PC-3 (cell line): ENCODE data around the gene TCERG1L. TPM values are rescaled to one million over a fixed set of nuclear protein-coding genes. Genes with fewer than 3 reads are reported as not detected.
"Not testable (repeated sequence)": the region's sequence is repeated elsewhere in the genome, so short reads cannot be mapped to it uniquely, and the experiment has no call there.

ENCODE experiments used
- ATAC-seq: fragments of 200-7000 bp; cut with Tn5 transposase; 2 replicates; pipeline ENCODE4 v1.9.1; 2020; ENCODE audit warnings: mild to moderate bottlenecking, moderate library complexity
- BruUV-seq: library from RNA; stranded (reverse); fragments of 400-500 nt; replicated peaks from 2 replicates; lab custom pipeline; 2021; lab: Mats Ljungman, UMichigan
- CTCF ChIA-PET: fragments of 300-600 bp; sonication (Branson Sonifier 250); formaldehyde crosslinking; loops from one replicate; lab custom pipeline; 2022; ENCODE audit warnings: antibody characterized with exemption; lab: Charles Lee
- POLR2A ChIA-PET: fragments of 300-600 bp; sonication (Branson Sonifier 250); formaldehyde crosslinking; loops from one replicate; lab custom pipeline; 2022; ENCODE audit warnings: antibody characterized with exemption; ENCODE audit not compliant: unreplicated experiment; lab: Charles Lee
- DNase-seq: peaks from one replicate; pipeline ENCODE4 v3.0.0-alpha.2; 2015
- H2AFZ ChIP-seq: fragments of 300-600 bp; sonication (generic); 2 replicates; pipeline ENCODE4 v1.6.0; 2016; ENCODE audit warnings: antibody characterized with exemption, low read length
- H3F3A ChIP-seq: fragments of 300-600 bp; sonication (generic); one replicate; pipeline ENCODE4 v1.6.0; 2017; ENCODE audit warnings: antibody characterized with exemption, low read length, control low read depth, mild to moderate bottlenecking; ENCODE audit not compliant: unreplicated experiment
- H3K27ac ChIP-seq: fragments of 300-600 bp; sonication (generic); 2 replicates; pipeline ENCODE4 v1.5.1; 2016; ENCODE audit warnings: mild to moderate bottlenecking, low read length
- H3K27me3 ChIP-seq: fragments of 300-600 bp; sonication (generic); 2 replicates; pipeline ENCODE4 v1.6.1; 2016; ENCODE audit warnings: low read length, mixed read lengths
- H3K36me3 ChIP-seq: fragments of 300-600 bp; sonication (generic); 2 replicates; pipeline ENCODE4 v1.6.1; 2016; ENCODE audit warnings: low read depth, mixed run types, low read length, mixed read lengths
- H3K4me1 ChIP-seq: fragments of 300-600 bp; sonication (generic); 2 replicates; pipeline ENCODE4 v1.5.1; 2016; ENCODE audit warnings: low read length; ENCODE audit not compliant: insufficient read depth
- H3K4me2 ChIP-seq: fragments of 300-600 bp; sonication (generic); 2 replicates; pipeline ENCODE4 v1.6.0; 2016; ENCODE audit warnings: low read length
- H3K4me3 ChIP-seq: fragments of 300-600 bp; sonication (generic); 2 replicates; pipeline ENCODE4 v1.5.1; 2016; ENCODE audit warnings: mild to moderate bottlenecking, low read length, mixed read lengths
- H3K79me2 ChIP-seq: fragments of 300-600 bp; sonication (generic); 2 replicates; pipeline ENCODE4 v1.6.1; 2017; ENCODE audit warnings: low read length, mixed read lengths
- H3K9ac ChIP-seq: fragments of 300-600 bp; sonication (generic); 2 replicates; pipeline ENCODE4 v1.6.0; 2016; ENCODE audit warnings: mild to moderate bottlenecking, low read length
- H3K9me2 ChIP-seq: fragments of 300-600 bp; sonication (generic); replicated peaks from 2 replicates; pipeline ENCODE4 v1.6.1; 2016; ENCODE audit warnings: mixed run types, low read length, mixed read lengths
- H3K9me3 ChIP-seq: fragments of 300-600 bp; sonication (generic); 2 replicates; pipeline ENCODE4 v1.6.1; 2016; ENCODE audit warnings: low read length, mixed read lengths
- H4K20me1 ChIP-seq: fragments of 300-600 bp; sonication (generic); 2 replicates; pipeline ENCODE4 v1.6.1; 2016; ENCODE audit warnings: low read length, mixed read lengths
- CTCF ChIP-seq: fragments of 300-600 bp; sonication (generic); conservative IDR thresholded peaks from 2 replicates; pipeline ENCODE4 v1.5.1; 2017; ENCODE audit warnings: antibody characterized with exemption, low read depth, mild to moderate bottlenecking, low read length
- EZH2 ChIP-seq: fragments of 300-600 bp; sonication (generic); IDR thresholded peaks from one replicate; pipeline ENCODE4 v1.6.1; 2017; ENCODE audit warnings: antibody characterized with exemption, mild to moderate bottlenecking, low read length; ENCODE audit not compliant: unreplicated experiment
- EZH2phosphoT487 ChIP-seq: fragments of 300-600 bp; sonication (generic); IDR thresholded peaks from 2 replicates; pipeline ENCODE4 v1.6.1; 2018; ENCODE audit warnings: mild to moderate bottlenecking, antibody characterized with exemption, low read length, borderline replicate concordance
- intact Hi-C: fragments of 100-400 bp; cut with micrococcal nuclease; formaldehyde crosslinking; loops from 2 replicates; pipeline ENCODE4 v1.9.0; 2023
- total RNA-seq: library from RNA; depleted of rRNA; stranded (reverse); fragments of >200 nt; gene quantifications from 2 replicates; pipeline ENCODE4 v1.2.3, GENCODE V29; 2014

TCERG1L gene
- total RNA-seq, 1 experiment from 2014 or later, result not detected

GRCh38 chr10:131177431-131178327, 133.8 kb downstream of the TCERG1L start:
- Histone ChIP-seq H2AFZ (no peak overlapping the region), H3K9me2 (no peaks in the 10 kb centered on the region), H3K27ac (no peak overlapping the region), H3K36me3 (no peaks in the 10 kb centered on the region), H3K4me2 (no peak overlapping the region), H3K4me3 (no peak overlapping the region), H4K20me1 (no peaks in the 10 kb centered on the region), H3K79me2 (no peaks in the 10 kb centered on the region), H3K4me1 (no peaks in the 10 kb centered on the region), H3F3A (no peaks in the 10 kb centered on the region), H3K27me3 (no peaks in the 10 kb centered on the region), H3K9me3 (no peaks in the 10 kb centered on the region), H3K9ac (no peak overlapping the region)
- ATAC-seq, result no peak
- ChIA-PET CTCF (no interaction called here), POLR2A (no interaction called here)
- intact Hi-C loops, result no loop called here
- no TSS peak for BruUV-seq
- TF ChIP-seq EZH2phosphoT487 (no peak), EZH2 (no peak), CTCF (no peak)
- DNase-seq, result no peak

- BruUV-seq, result no TSS peak
- no peak for ATAC-seq
- H4K20me1 ChIP-seq, result no peaks in the 10 kb centered on the region
- no peaks in the 10 kb centered on the region for H3K27me3 ChIP-seq
- DNase-seq, result no peak
- intact Hi-C loops, result no loop called here
- H3K4me2 ChIP-seq, result no peak overlapping the region
- H3K4me3 ChIP-seq, result no peak overlapping the region
- H3K9ac ChIP-seq, result no peak overlapping the region
- H3F3A ChIP-seq, result no peaks in the 10 kb centered on the region
- H2AFZ ChIP-seq, result no peak overlapping the region
- CTCF ChIA-PET, result no interaction called here
- H3K27ac ChIP-seq, result no peak overlapping the region
- no peaks in the 10 kb centered on the region for H3K9me3 ChIP-seq
- H3K4me1 ChIP-seq, result no peaks in the 10 kb centered on the region
- POLR2A ChIA-PET, result no interaction called here
- H3K36me3 ChIP-seq, result no peaks in the 10 kb centered on the region
- H3K9me2 ChIP-seq, result no peaks in the 10 kb centered on the region
- no peak for TF ChIP-seq EZH2phosphoT487
- no peak for TF ChIP-seq CTCF
- no peak for TF ChIP-seq EZH2
- no peaks in the 10 kb centered on the region for H3K79me2 ChIP-seq
Measured at GRCh38 chr10:131176907-131177306, 134.6 kb downstream of the TCERG1L start.

GRCh38 chr10:131176324-131176723, 135.2 kb downstream of the TCERG1L start:
- H3K9me2 ChIP-seq, H3K9me3 ChIP-seq, H3K4me2 ChIP-seq, H3K9ac ChIP-seq, H2AFZ ChIP-seq, intact Hi-C loops, H3K79me2 ChIP-seq, H3K36me3 ChIP-seq, H3K27me3 ChIP-seq, ATAC-seq, DNase-seq, H3K4me1 ChIP-seq, H3K4me3 ChIP-seq, CTCF ChIA-PET, POLR2A ChIA-PET, BruUV-seq, H3F3A ChIP-seq, H4K20me1 ChIP-seq, H3K27ac ChIP-seq: not testable (repeated sequence)
